Chondrocyte (in vitro differentiated cells): ENCODE results near the gene OXSR1. TPM values are rescaled to one million over a fixed set of nuclear protein-coding genes. Genes with fewer than 3 reads are reported as not detected.

ENCODE experiments used
- DNase-seq: peaks from one replicate; pipeline ENCODE4 v3.0.0; 2021; ENCODE audit warnings: mixed read lengths, low spot score
- H3K27ac Mint-ChIP-seq: one replicate; pipeline ENCODE4 v1.8.0; 2021; ENCODE audit warnings: mild to moderate bottlenecking, moderate library complexity, mixed read lengths; ENCODE audit not compliant: unreplicated experiment
- H3K27me3 Mint-ChIP-seq: 2 replicates; pipeline ENCODE4 v1.8.0; 2021; ENCODE audit warnings: low read depth, mixed read lengths
- H3K36me3 Mint-ChIP-seq: 2 replicates; pipeline ENCODE4 v1.8.0; 2021; ENCODE audit warnings: low read depth, mixed read lengths
- H3K4me1 Mint-ChIP-seq: 2 replicates; pipeline ENCODE4 v1.8.0; 2021; ENCODE audit warnings: low read depth, mild to moderate bottlenecking, mixed read lengths
- H3K4me3 Mint-ChIP-seq: one replicate; pipeline ENCODE4 v1.8.0; 2021; ENCODE audit warnings: mild to moderate bottlenecking, moderate library complexity, mixed read lengths; ENCODE audit not compliant: unreplicated experiment
- H3K9me3 Mint-ChIP-seq: 2 replicates; pipeline ENCODE4 v1.8.0; 2021; ENCODE audit warnings: low read depth, mixed read lengths
- total RNA-seq: library from RNA; stranded (reverse); gene quantifications from 3 replicates; pipeline ENCODE4 v1.2.1, GENCODE V29; 2021
- TF ChIP-seq, protein P1 (sequence below): fragments of 200-600 bp; sonication (generic); IDR thresholded peaks from 2 replicates; pipeline ENCODE4 v1.5.0; 2021; ENCODE audit warnings: antibody characterized with exemption, mild to moderate bottlenecking, moderate library complexity

OXSR1 gene
- total RNA-seq, 1 donor from 2014 or later, result 76.0 TPM

DNA sequence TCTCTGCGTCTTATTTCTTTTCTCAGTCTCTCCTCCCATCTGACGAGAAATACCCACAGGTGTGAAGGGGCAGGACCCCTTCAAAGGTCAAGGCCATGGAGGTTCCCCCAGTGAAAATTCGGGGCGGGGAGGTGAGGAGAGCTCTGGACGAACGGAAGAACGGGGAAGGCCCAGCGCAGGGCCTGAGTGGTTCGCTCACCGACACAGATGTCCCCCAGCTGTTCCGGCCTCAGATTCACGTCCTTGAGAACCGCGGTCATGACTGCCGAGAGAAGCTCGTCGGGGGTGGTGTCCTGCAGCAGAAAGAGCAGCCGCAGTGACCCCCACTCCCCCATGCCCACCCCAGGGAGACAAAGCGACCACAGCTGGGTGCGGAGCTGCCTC, 29.0 kb upstream of the OXSR1 start:
- Mint-ChIP-seq H3K4me3 (peak overlapping the region; percentile 96), H3K4me1 (peaks cover 40% of the 10 kb centered on the region), H3K36me3 (peaks cover 13% of the 10 kb centered on the region), H3K27me3 (no peaks in the 10 kb centered on the region), H3K27ac (peak overlapping the region; percentile 78), H3K9me3 (no peaks in the 10 kb centered on the region)
- no peak for DNase-seq
- TF ChIP-seq, protein P1, sequence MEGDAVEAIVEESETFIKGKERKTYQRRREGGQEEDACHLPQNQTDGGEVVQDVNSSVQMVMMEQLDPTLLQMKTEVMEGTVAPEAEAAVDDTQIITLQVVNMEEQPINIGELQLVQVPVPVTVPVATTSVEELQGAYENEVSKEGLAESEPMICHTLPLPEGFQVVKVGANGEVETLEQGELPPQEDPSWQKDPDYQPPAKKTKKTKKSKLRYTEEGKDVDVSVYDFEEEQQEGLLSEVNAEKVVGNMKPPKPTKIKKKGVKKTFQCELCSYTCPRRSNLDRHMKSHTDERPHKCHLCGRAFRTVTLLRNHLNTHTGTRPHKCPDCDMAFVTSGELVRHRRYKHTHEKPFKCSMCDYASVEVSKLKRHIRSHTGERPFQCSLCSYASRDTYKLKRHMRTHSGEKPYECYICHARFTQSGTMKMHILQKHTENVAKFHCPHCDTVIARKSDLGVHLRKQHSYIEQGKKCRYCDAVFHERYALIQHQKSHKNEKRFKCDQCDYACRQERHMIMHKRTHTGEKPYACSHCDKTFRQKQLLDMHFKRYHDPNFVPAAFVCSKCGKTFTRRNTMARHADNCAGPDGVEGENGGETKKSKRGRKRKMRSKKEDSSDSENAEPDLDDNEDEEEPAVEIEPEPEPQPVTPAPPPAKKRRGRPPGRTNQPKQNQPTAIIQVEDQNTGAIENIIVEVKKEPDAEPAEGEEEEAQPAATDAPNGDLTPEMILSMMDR, result no peak

DNA sequence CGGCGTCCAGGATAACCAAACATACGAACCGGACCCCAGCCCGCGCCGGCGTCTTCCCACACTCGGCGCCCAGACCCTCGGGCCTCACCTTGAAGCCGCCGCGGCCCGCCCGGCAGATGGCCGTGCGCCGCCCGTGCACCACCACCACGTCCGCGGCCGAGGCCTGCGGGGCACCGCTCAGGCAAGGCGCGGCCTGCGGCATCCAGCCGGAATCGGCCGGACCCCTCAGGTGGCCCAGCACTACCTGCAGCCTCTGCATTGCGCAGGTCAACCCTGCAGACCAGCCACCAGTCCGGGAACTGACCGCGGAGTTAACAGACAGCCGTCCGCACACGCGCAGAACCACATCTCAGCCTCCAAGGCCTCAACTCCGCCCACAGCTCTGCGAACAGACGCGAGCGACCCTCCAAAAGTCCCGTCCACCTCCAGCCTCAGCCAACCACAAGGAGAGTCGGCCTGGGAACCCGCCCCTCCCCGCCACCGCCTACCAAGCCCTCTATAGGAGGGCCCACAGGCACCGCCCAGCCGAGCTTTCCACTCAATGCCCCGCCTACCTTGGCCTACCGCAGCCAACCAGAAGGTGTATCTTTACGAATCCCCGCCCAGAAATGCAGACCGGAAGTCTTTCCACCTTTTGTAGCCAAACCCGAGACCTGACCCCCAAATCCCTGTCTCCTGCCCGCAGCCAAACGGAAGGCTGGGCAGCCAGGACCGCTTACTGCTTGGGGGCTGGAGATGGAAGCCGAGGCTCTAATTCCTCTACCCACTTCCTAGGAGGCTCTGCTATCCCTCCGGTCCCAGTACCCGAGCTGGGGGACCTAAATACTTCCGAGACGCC, 28.3 kb upstream of the OXSR1 start, which contains the start of gene ACAA1:
TSS of gene ACAA1 (minus strand) at position 351 of the 838 bp plus-strand sequence. CDS start at position 259, 92 bp downstream.
- DNase-seq, result peak; percentile 100
- TF ChIP-seq, protein P1, result peak; percentile 42
- no peaks in the 10 kb centered on the region for H3K27me3 Mint-ChIP-seq
- peak within 1 kb of the TSS; percentile 95 for H3K27ac Mint-ChIP-seq
- peaks cover 13% of the 10 kb centered on the region for H3K36me3 Mint-ChIP-seq
- H3K4me1 Mint-ChIP-seq, result peaks cover 40% of the 10 kb centered on the region
- H3K4me3 Mint-ChIP-seq, result peak within 1 kb of the TSS; percentile 96
- no peaks in the 10 kb centered on the region for H3K9me3 Mint-ChIP-seq

DNA sequence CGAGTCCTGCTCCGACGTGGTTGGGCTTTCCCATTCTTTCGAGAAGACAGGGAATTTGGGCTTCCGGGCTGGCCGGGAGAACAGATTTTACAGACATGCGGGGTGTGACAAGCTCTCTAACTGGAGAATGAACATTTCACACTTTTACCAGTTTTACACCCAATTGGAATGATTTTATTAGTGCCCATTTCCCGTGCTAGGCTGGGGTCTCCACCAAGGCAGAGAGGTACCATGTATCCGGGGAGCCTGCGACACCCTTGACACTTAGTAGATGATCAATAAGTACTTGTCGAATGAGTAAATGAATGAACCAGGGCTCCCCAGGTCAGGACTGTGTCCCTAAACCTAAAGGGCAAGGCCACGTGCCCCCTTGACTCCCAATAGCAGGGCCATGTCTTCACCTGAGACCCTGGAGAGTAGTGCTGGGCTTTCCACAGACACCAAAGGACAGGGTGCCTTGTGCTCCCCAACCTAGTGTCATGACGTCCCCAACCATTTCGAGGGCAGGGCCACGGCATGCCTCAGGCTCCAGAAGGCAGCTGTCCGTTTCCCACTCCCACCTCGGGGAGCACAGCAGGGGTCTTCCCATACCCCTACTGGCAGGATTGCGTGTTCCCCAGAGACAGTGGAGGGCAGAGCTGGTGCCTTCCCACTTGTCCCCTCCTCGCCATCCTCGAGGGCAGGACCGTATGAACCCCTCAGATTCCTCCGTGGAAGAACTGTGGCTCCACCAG, 27.6 kb upstream of the OXSR1 start:
- Mint-ChIP-seq H3K27ac (peak overlapping the region; percentile 95), H3K27me3 (no peaks in the 10 kb centered on the region), H3K4me1 (peaks cover 40% of the 10 kb centered on the region), H3K36me3 (peaks cover 14% of the 10 kb centered on the region), H3K4me3 (peak overlapping the region; percentile 96), H3K9me3 (no peaks in the 10 kb centered on the region)
- TF ChIP-seq, protein P1, result no peak
- DNase-seq, result no peak

DNA sequence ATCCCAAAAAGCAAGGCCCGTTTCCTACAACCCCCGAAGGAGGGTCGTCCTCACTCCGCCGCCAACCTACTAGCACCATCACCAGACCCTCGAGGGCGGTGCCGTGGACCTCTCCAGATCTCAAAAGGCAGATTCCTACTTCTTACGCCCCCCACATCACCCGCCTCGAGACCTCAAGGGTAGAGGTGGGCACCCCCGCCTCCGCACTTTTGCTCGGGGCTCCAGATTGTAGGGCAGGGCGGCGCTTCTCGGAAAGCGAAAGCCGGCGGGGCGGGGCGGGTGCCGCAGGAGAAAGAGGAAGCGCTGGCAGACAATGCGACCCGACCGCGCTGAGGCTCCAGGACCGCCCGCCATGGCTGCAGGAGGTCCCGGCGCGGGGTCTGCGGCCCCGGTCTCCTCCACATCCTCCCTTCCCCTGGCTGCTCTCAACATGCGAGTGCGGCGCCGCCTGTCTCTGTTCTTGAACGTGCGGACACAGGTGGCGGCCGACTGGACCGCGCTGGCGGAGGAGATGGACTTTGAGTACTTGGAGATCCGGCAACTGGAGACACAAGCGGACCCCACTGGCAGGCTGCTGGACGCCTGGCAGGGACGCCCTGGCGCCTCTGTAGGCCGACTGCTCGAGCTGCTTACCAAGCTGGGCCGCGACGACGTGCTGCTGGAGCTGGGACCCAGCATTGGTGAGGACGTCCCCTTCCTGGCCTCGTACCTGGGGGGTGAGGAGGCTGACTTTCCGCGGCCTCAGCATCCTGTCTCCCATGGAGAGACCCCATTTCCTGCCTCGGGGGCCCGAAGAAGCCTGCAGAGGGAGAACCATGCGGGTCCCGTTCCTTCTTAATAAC, 26.8 kb upstream of the OXSR1 start, which contains the start of gene MYD88:
TSS of gene MYD88 (plus strand) at position 313 of the 842 bp plus-strand sequence. CDS start at position 353, 40 bp downstream.
- Mint-ChIP-seq H3K9me3 (no peaks in the 10 kb centered on the region), H3K4me1 (peaks cover 40% of the 10 kb centered on the region), H3K27me3 (no peaks in the 10 kb centered on the region), H3K36me3 (peaks cover 13% of the 10 kb centered on the region), H3K4me3 (peak within 1 kb of the TSS; percentile 96), H3K27ac (peak within 1 kb of the TSS; percentile 95)
- no peak for DNase-seq
- TF ChIP-seq, protein P1, result peak; percentile 46
